Urothelium cell line (cell line): ENCODE data around the gene SLC66A2.
A peak's percentile ranks its signal among the peaks of the same experiment; 100 is the strongest.
"Not testable (repeated sequence)": the region's sequence is repeated elsewhere in the genome, so short reads cannot be mapped to it uniquely, and the experiment has no call there.

ENCODE experiments used
- DNase-seq: peaks from one replicate; pipeline ENCODE4 v3.0.0; 2011; ENCODE audit warnings: low spot score, mixed read lengths
- FAIRE-seq: peaks from 2 replicates; lab custom pipeline; 2011; peaks lifted over from hg19 to GRCh38; lab: Jason Lieb, UNC

SLC66A2 gene

DNA sequence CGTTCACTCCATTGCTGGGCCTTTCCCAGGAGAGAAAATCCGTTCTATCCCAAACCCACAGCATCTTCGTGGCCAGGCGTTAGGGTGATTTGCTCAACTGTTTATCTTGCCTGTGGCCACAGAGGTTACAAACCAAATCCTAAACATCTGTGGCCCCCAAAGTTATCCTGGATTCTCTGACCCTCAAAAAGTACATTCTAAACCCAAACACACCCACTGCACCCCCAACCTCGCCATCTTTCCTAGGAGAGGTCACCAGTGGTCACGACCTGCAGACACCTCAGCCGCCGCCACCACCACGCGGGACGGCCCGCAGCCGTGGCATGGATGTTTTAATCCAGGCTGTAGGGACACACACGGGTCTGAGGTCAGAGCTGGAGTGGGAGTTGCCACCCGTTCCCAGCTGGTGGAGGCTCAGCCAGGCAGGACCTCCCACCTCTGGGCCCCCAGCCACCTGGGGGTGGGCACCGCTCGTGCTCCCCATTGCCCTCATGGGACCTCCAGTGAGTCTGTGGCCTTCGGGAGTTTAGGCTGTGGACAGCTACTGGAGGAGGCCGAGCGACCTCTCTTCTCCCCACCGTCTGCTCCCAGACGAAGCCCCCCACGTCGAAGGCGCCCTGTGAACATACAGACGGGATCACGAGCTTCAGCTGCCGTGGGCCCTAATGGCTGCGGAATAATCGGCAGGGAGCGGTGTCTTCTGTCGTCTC, 81.7 kb downstream of the SLC66A2 start:
- no peak for FAIRE-seq
- DNase-seq: no peak

GRCh38 chr18:79868811-79869541, 82.5 kb downstream of the SLC66A2 start:
- DNase-seq (no peak), FAIRE-seq (no peak)

- FAIRE-seq: no peak
- DNase-seq: no peak
Observed at GRCh38 chr18:79868168-79868784, 83.2 kb downstream of the SLC66A2 start.

DNA sequence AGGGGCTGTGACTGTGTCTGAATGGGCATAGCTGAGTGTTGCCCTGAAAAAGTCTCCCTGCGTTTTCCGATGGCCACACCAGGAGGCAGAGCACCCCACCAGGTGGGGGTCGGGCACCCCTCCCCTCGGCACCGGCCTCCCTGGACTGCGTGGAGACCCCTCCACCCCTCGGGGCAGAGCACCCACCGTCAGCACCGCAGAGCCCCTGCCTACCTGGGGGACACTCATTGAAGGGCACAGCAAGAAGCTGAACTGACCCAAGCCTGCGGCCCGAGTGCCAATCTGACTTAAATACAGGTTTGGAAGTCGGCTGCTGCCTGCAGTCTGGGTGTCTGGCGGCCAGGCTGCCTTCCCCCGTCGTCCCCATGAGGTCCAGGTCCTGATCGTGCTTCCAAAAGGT, 83.8 kb downstream of the SLC66A2 start:
- no peak for FAIRE-seq
- no peak for DNase-seq

GRCh38 chr18:79866889-79867574, 84.4 kb downstream of the SLC66A2 start:
- no peak for FAIRE-seq
- no peak for DNase-seq

DNA sequence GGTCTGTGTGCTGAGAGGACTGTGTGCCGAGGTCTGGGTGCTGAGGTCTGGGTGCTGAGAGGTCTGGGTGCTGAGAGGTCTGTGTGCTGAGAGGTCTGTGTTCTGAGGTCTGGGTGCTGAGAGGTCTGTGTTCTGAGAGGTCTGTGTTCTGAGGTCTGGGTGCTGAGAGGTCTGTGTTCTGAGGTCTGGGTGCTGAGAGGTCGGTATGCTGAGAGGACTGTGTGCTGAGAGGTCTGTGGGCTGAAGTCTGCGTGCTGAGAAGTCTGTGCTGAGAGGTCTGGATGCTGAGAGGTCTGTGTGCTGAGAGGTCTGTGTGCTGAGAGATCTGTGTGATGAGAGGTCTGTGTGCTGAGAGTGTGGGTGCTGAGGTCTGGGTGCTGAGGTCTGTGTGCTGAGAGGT, 85.5 kb downstream of the SLC66A2 start:
- not testable (repeated sequence) for FAIRE-seq, DNase-seq

DNA sequence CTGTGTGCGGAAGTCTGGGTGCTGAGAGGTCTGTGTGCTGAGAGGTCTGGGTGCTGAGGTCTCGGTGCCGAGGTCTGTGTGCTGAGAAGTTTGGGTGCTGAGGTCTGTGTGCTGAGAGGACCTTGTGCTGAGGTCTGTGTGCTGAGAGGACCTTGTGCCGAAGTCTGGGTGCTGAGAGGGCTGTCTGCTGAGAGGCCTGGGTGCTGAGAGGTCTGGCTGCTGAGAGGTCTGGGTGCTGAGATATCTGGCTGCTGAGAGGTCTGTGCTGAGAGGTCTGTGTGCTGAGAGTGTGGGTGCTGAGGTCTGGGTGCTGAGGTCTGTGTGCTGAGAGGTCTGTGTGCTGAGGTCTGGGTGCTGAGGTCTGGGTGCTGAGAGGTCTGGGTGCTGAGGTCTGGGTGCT, 86.5 kb downstream of the SLC66A2 start:
- FAIRE-seq, DNase-seq: not testable (repeated sequence)

- FAIRE-seq: no peak
Observed at GRCh38 chr18:79864006-79864725, 87.3 kb downstream of the SLC66A2 start.

DNA sequence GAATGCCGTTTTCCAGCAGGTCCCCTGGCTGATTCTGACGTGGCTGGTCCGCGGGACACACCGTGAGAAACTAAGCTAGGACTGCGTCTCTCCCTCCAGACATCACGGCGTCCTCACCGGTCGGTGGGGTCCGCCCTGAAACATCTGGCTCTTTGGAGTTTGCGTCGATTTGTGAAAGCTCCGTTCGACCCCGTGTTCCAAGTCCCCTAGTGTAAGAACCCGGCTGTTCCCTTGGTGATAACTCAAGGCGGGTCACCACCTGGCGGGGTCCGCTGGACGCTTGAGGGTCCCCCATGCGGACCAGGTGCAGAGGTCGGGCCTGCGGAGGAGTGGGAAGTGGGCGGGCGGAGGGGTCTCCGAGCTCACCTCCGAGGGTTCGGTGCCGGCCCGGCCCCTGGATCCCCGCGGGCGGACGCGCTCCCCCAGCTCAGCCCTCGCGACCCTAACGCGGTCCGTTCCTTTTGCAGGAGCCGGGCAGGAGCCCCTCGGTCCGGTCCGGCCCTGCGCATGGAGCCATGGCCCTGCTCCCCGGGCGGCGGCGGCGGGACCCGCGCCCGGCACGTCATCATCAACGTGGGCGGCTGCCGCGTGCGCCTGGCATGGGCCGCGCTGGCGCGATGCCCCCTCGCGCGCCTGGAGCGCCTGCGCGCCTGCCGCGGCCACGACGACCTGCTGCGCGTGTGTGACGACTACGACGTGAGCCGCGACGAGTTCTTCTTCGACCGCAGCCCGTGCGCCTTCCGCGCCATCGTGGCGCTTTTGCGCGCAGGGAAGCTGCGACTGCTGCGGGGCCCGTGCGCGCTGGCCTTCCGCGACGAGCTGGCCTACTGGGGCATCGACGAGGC, 88.1 kb downstream of the SLC66A2 start:
- FAIRE-seq (no peak), DNase-seq (no peak)

More at GRCh38 chr18:79864006-79864725, 87.3 kb downstream of the SLC66A2 start:
- no peak for DNase-seq

DNA sequence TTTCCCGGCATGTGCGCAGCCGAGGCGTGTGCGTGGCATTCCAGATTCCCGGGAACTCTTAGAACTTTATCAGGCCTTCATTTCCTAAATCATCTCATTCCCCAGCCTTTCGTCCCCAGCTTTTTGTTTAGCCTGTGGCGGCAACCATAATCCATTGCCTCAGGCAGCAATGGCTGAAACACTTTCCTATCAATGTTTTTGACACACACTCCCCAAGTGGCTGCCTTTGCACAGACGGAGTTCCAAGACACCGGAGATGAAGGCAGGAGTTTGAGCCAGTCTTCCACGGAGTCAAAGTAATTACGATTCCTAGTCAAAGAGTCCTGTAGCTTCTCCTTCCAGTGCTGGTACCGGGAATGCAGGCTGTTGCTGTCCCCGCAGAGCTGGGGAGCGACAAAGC, 88.9 kb downstream of the SLC66A2 start:
- FAIRE-seq: no peak
- no peak for DNase-seq

DNA sequence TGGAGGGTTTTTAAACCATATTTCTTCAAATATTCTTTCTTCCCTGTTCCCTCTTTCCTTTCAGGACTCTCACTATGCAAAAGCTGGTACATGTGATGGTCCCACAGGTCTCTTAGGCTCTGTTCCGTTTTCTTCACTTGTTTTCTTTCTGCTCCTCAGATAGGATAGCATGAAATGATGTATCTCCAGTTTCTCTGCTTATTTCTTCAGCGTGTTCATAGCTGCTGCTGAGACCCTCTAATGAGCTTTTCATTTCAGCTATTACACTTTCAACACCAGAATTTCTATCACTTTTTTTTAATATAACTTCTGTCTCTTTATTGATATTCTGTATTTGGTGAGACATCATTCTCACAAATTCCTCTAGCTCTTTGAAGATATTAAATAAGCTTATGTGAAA, 89.8 kb downstream of the SLC66A2 start:
- FAIRE-seq: no peak

GRCh38 chr18:79859314-79859713, 92.1 kb downstream of the SLC66A2 start:
- FAIRE-seq: no peak
- no peak for DNase-seq

More for the DNA sequence above, 89.8 kb downstream of the SLC66A2 start:
- no peak for DNase-seq

DNA sequence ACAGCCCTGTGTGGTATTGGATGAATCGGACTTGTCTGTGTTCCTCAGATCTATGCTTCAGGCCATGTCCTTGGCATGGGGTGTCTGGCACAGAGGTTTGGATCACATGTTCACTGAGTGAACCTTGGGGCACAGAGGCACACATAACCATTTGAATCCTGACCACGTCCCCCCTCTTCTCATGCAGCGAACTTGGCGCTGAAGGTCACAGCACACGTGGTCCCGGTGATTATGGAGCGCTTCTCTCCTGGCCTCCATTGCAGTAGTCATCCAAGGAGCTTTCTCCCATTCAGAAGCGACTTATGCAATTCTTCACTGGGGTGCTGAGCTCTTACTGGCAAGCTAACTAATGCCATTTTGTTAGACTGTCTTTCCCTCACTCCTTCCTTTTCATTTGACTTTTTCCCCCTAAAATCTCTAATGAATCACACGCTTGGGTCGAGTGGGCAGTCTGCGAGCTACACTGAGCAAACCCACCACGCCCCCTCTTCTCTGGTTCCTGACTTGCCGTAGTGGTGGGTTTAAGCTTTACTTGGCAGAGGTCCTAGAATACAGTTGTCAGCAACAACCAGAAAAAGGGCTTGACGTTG, 94.3 kb downstream of the SLC66A2 start:
- no peak for FAIRE-seq
- DNase-seq: peak; percentile 47

DNA sequence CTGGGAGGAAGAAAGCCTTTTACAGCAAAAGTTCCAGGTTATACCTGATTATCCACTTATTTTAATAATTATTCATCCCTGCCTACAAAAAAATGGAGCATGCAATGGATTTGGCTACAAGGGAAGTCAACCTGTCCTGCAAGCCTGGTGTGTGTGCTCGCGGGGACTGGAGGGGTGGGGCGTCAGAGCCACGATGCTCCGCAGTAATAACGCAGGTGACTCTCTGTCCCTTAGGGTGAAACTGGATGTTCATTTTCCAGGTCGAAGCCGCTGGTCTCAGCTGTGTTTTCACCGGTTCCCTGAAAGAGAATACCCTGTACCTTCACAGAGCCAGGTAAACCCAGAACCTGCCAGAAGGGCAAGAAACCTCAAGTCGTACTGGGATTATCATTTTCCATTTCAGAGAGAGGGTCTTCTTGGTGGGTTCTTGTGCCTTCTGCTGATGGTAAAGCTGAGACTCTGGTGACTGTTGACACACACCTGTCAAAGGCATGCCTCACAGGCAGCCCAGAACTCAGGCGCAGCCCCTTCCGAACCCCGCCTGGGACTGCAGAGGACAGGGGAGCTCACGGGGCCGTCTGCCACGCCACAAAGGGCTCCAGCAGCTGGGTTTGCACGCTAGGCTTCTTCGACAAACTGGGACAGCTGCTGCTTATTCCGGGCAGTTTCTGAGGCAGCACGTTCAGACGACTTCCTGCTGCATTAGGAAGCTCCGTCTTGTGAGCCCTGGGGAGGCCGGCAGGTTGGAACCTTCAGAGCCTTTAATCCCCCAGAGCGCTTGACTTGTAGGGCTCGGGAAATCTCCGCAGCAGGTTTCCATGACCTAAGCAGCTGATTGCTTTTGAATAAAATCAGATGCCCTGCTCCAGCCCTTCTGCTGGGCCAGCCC, 95.1 kb downstream of the SLC66A2 start:
- FAIRE-seq: no peak
- no peak for DNase-seq

DNA sequence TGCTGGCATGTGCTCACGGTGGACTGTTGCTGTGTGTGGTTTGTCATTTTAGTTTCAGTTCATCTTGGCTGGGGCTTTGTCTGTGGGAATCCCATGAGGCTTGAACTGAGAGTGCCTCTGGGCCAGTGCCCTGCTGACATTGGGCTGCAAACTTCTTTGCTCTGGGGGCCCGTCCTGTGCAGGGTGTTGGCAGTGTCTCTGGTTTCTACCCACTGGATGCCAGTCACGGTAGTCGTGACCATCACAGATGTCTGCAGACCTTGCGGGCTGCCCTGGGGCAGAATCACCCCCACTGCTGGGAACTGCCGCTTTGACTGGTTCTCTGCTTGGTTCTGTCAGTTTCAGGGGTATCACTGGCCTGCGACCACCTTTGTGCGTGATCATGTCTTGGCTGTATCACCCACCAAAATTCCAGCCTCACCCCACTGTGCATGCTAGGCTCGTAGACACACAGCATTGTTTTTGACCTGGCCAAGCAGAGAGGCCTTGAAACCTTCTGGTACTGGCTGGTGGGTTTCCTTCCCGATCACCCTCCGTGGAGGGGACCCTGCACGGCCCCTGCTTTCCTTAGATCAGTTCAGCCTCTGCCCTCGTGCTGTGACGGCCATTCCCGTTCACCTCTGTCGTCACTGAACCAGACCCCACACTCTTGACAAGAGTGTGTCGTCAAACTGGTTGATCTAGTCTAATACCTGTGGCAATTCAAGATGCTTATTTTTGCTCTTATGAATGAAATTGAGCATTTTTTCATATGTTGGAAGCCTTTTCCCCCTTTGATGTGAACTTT, 96.1 kb downstream of the SLC66A2 start:
- DNase-seq (no peak), FAIRE-seq (no peak)

DNA sequence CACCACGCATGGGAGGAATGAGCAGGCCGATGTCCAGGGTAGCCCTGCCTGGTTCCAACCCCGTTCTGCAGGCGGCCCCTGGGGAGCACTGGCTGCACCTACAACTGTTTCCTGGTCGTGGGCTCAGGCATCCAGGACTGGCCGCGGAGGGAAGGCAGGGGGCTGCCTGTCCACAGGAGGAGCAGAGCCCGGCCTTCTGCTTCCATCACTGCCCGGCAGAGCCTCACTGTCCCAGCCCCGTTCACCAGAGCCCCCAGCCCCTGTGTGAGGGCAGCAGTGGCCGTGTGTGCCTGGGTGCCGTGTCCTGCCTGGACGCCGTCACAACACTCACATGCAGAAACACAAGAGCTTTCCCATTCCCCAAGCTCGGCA, 97.5 kb downstream of the SLC66A2 start:
- FAIRE-seq: no peak

GRCh38 chr18:79853303-79853992, 98.0 kb downstream of the SLC66A2 start:
- FAIRE-seq (no peak), DNase-seq (no peak)

More for the DNA sequence above, 97.5 kb downstream of the SLC66A2 start:
- DNase-seq: no peak
